Stimulated activated CD4-positive, alpha-beta T cell treated with anti-CD3 and anti-CD28 coated beads, Interleukin-4, amount 100 ng/mL, for 1 hour (primary cell): Measurements from ENCODE around the gene MBP.
A peak's percentile ranks its signal among the peaks of the same experiment; 100 is the strongest.

ENCODE experiments used
- DNase-seq: peaks from one replicate; pipeline ENCODE4 v3.0.0-alpha.2; 2020

The MBP gene

GRCh38 chr18:77132369-77133050 lies at the start of gene MBP:
MBP (minus strand) TSS chr18:77132783; CDS start chr18:77105261, 27,522 bp downstream.
- peak; percentile 76 for DNase-seq

DNA sequence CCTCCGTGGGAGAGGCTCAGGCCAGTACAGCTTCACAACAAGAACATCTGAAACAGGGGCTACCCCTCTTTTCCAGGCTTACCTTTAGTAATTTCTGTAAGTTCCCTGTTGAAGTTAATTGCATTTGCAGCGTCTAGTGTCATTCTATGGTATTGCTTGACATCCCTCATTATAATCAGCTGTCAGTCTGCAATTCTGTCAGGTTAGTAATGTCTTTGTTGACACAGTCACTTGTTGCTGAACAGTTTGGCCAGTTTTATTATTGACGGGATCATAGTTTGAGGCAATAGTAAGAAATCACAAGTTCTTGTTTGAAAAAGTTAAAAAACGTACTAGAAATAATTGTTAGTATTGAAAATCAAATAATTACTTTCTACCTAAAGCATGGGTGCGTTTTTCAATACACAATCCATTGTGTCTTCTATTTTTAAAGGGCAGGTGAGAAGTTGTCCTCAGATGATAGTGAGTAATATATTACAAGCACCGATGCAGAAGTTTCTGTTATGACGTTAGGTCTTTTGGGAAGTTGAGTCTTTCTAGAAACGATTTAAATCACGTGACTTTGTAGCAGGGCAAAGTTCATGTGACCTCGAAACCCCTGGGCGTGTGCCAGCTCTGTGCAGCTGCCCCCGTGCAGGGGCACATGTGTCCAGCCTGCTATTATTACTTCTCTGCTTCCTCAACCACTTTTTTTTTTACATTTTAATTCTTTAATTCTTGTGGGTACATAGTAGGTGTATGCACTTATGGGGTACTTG lies 49.5 kb upstream of the MBP start:
- DNase-seq: no peak

DNA sequence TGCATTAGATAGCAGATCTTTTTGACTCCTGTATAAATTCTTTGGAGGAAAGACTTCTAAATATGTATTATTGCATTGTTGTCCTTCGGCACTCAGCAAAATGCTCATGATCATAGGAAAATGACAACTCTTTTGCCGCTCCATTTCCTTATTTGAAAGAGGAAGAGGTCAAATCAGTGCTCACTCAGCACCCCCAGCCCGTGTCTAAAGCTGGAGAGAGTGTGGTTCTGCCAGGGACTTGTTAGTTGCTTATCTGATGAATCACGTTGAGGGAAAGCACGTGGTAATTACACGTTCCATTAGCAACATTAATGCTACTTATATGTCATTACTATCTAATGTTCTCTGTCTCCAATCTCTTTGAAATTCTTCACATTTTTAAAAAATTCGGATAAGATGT lies 46.0 kb upstream of the MBP start:
- no peak for DNase-seq

- no peak for DNase-seq
Measured at GRCh38 chr18:77177009-77177408, 44.4 kb upstream of the MBP start.

- DNase-seq: no peak
Measured at GRCh38 chr18:77173275-77174030, 40.9 kb upstream of the MBP start.

DNA sequence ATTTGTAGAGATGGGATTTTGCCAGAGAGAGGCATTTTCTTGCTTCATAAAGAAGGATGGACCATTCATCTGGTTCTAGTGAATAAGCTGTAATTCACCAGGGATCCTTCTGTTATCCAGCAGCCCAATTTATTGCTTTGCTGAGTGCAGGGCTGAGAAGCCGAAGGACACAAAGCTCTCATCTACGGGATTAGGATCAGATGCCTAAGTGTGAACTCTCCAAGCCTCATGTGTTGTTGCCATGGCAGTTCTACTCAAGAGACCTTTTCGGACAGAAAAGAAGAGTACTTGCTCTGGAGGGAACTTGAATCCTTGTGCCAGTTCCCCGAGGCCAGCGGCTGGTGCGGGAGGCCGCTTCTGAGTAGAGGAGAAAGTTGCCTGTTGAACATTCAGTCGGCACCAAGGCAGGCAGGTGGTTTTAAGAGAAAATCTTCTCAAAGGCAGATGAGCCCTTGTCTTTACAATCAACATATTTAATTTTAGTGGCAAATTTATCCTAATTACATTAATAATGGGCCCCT lies 38.4 kb upstream of the MBP start:
- DNase-seq: no peak

DNA sequence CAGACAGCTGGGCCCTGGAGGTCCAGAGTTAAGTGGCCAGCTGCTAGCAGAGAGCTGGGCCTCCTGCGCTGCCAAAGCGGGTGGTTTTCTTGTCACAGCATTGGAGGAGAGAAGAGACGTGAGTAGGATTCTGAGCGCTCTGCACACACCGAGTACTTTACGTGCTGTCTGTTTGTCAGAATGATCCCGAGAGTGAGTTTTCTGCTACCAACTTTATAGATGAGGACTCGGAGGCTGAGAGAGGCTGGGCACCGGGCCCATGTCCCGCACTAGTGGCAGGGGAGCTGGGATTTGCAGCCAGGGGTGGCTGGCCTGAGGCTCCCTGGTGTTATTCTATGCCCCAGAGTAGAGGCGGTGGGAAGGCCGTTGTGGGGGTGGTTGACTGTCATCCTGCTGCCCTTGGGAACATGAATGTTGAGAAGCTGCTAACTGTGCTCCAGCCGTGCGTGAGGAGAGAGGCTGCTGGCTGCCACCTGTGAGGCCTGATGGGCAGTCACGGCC lies 36.3 kb upstream of the MBP start:
- DNase-seq: no peak

DNA sequence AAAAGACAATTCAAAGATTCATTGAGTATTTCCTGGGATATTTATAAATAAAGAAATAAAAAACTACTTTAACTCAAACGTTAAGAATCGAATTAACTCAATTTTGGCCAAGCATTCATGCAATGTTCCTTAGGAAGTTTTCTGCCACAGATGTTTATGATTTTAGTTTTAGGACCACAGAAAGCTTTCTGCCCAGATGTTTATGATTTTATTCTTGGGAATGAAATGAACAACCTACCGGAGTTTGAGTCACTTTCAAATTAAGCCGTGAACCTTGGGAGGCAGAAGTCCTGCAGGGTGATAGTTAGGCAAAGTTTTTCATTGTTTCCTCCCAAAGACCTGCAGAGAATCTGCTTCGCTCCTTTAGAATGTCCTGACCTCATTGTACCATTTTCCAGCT lies 34.7 kb upstream of the MBP start:
- DNase-seq: no peak

- no peak for DNase-seq
Measured at GRCh38 chr18:77166523-77166922, 33.9 kb upstream of the MBP start.

GRCh38 chr18:77165503-77166188 lies 33.1 kb upstream of the MBP start:
- no peak for DNase-seq

DNA sequence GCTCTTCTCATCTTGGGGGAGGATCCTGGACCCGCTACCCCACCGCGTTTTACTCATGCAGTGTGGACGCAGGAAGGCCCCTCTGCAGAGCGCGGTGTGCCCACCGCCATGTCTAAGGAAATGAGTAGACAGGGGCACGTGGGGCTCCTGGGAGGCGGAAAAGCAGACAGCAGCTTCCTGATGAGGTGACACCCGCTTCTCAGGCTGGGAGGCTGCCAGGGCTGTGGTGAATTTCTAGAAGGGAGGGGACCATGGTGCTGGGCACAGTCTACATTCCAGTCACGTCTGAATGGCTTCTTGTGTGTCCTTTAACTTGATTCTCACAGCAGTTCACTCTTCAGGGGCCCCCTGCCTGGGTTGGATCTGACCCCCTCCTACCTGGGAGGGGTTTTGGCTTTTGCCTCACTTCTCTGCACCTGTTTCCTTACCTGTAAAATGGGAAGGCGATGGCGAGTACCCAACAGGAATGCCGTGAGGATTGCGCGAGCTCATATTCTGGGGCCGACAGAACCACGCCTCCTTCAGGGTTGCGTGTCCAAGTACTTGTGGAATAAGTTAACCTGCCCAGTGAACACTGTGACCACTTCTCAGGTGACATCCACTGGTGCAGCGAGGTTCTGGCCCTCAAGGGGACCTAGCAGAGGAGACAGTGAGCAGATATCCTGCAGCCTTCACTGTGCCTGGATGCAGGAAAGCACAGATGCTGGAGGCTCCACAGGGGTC lies 32.3 kb upstream of the MBP start:
- DNase-seq: no peak

- no peak for DNase-seq
Measured at GRCh38 chr18:77164026-77164425, 31.4 kb upstream of the MBP start.

DNA sequence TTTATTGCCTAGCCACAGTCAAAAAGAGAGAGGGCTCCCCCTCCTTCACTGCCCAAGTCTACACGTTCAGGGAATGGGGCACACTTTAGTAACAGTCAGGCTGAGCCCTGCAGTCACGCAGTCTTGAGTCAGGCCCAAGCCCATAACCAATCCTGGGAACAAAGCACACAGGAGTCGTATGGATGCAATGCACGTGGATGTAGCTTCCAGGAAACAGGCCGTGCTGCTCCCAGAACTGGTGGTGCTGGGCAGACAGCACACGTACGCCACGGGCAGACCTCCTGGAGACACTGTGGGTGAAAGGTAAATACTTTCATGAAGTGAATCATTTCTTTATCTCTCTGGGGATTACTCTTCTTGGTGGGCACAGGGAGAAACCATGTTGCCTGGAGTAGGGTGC lies 30.0 kb upstream of the MBP start:
- DNase-seq: no peak

DNA sequence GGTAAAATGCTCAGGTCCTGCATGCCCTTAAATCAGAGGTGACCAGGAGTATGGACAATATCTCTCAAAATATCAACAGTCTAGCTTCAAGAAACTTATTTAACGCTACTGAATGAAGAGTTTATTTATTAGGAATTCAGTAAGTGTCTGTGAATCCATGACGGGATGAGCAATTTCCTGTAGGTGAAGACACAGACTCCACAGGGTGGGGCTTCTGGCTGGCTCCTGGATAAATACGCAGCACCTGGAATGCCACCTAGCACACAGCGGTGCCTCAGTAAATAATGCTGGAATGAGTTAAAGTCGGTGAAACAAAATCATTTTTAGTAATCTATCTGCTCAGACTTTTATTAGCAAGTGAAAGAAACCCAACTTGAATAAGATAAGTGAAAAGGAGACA lies 29.4 kb upstream of the MBP start:
- DNase-seq: no peak

GRCh38 chr18:77161383-77161782 lies 28.8 kb upstream of the MBP start:
- DNase-seq: no peak

DNA sequence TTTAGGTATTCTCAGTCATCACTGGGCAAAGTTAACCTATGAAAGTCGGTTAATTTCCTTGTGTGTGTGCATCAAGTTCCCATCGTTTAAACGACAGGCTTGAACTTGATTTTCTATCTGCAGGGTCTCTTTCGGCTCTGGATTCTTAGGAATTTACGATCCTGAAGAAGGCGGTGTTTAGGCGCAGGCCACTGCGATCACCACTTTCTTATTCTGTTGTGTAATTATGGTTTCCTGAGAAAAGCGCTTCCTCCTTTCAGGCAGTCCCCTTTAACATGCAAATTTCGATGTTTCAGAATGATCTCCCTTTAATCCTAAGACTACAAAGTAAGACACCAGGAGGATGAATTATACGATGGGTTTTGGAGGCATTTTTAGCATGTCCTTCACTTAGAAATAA lies 27.9 kb upstream of the MBP start:
- DNase-seq: no peak

- no peak for DNase-seq
Measured at GRCh38 chr18:77157312-77157711, 24.7 kb upstream of the MBP start.

- DNase-seq: no peak
Measured at GRCh38 chr18:77155031-77155430, 22.4 kb upstream of the MBP start.

GRCh38 chr18:77153404-77153803 lies 20.8 kb upstream of the MBP start:
- DNase-seq: no peak

- DNase-seq: no peak
Measured at GRCh38 chr18:77151772-77152520, 19.4 kb upstream of the MBP start.

DNA sequence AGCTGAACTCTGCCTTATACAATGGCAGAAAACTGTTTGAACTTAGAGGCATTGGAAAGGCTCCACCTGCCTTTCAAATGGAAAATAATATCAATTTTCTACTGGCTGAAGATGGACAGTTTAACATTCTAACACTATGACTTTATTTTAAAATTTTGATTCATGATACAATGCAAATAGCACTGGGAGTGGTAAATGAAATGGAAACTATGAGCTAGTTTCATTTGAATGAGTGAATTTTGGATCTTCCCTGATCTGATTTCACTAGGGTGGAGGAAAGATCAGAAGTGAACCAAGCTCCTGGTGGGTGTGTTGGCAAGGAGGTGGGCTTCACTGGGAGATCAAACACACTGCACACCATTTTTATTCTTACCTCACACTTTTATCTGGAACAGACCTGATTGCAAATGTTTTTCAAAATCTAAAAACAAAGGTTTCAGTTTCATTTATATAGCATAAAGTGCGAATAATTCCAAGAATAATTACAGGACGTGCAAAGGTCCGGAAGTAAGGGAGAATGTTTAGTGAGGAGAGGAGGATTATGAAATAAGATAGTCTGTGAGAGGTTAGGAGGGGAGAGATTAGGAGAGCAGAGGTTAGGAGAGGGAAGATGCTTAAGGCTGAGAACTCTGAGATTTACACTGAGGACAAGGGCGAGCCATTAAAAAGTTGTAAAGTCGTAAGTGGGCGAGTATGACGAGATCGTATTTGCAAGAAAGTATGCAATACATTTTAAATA lies 18.6 kb upstream of the MBP start:
- no peak for DNase-seq
